ENCODE results near the gene KNOP1.
A peak's percentile ranks its signal among the peaks of the same experiment; 100 is the strongest.
"Not testable (repeated sequence)": the region's sequence is repeated elsewhere in the genome, so short reads cannot be mapped to it uniquely, and the experiment has no call there.

KNOP1 gene

GRCh38 chr16:19737306-19738038, 19.4 kb upstream of the KNOP1 start:
- no peak for DNase-seq

- no peak for DNase-seq
Measured at GRCh38 chr16:19735074-19735867, 17.2 kb upstream of the KNOP1 start.

GRCh38 chr16:19733551-19733950, 15.5 kb upstream of the KNOP1 start:
- DNase-seq, result no peak

- no peak for DNase-seq
Measured at GRCh38 chr16:19728636-19728965, 10.6 kb upstream of the KNOP1 start.

GRCh38 chr16:19722981-19723380, 5.0 kb upstream of the KNOP1 start:
- no peak for DNase-seq

- DNase-seq, result no peak
Measured at GRCh38 chr16:19722269-19722952, 4.4 kb upstream of the KNOP1 start.

GRCh38 chr16:19718624-19718965, 568 bp upstream of the KNOP1 start:
- peak; percentile 67 for DNase-seq

- no peak for DNase-seq
Measured at GRCh38 chr16:19717314-19717713, 713 bp downstream of the KNOP1 start.

- not testable (repeated sequence) for DNase-seq
Measured at GRCh38 chr16:19716728-19717127, 1.3 kb downstream of the KNOP1 start.

GRCh38 chr16:19716183-19716582, 1.8 kb downstream of the KNOP1 start:
- no peak for DNase-seq

GRCh38 chr16:19715566-19715965, 2.5 kb downstream of the KNOP1 start:
- no peak for DNase-seq

- no peak for DNase-seq
Measured at GRCh38 chr16:19713697-19714096, 4.3 kb downstream of the KNOP1 start.

GRCh38 chr16:19712418-19713058, 5.5 kb downstream of the KNOP1 start:
- no peak for DNase-seq

GRCh38 chr16:19711643-19712042, 6.4 kb downstream of the KNOP1 start:
- no peak for DNase-seq

- no peak for DNase-seq
Measured at GRCh38 chr16:19710991-19711545, 7.0 kb downstream of the KNOP1 start.

GRCh38 chr16:19710191-19710908, 7.7 kb downstream of the KNOP1 start:
- DNase-seq, result no peak

- no peak for DNase-seq
Measured at GRCh38 chr16:19709381-19710136, 8.5 kb downstream of the KNOP1 start.

GRCh38 chr16:19708296-19709205, 9.5 kb downstream of the KNOP1 start:
- DNase-seq, result no peak

GRCh38 chr16:19707569-19708295, 10.3 kb downstream of the KNOP1 start:
- DNase-seq, result no peak

GRCh38 chr16:19706846-19707245, 11.2 kb downstream of the KNOP1 start:
- DNase-seq, result no peak

Measured in eye (tissue), 1 donor.